Sigmoid colon (tissue), 4 donors: ENCODE measurements around the gene WDHD1.

Experiments
- CTCF ChIP-seq, 4 experiments: fragments of 450-650 bp in 3 of 4; fragments of 200-600 bp in 1 of 4; IDR thresholded peaks; one replicate each; pipeline ENCODE4 v1.5.1; 2016 to 2019; ENCODE audit warnings: antibody characterized with exemption in 4 of 4, mild to moderate bottlenecking in 3 of 4, moderate library complexity in 2 of 4
- EP300 ChIP-seq, 4 donors: sonication (generic); formaldehyde crosslinking; IDR thresholded peaks; one replicate each; pipeline ENCODE4 v1.6.1; 2017; ENCODE audit warnings: antibody characterized with exemption in 4 of 4
- POLR2A ChIP-seq, 2 donors: fragments of 450-650 bp; IDR thresholded peaks; one replicate each; pipeline ENCODE4 v1.6.1; 2016; ENCODE audit warnings: antibody characterized with exemption in 2 of 2, mild to moderate bottlenecking in 2 of 2, moderate library complexity in 2 of 2

GRCh38 chr14:55052269-55052930 is 25.5 kb upstream of the WDHD1 start:
- no peak for TF ChIP-seq CTCF (IDR thresholded peaks at IDR 0.05)
- TF ChIP-seq EP300 (IDR thresholded peaks at IDR 0.05), result no peak
- no peak for TF ChIP-seq POLR2A (IDR thresholded peaks at IDR 0.05)
